DMS153 treated with DMSO at 0.1 percent for 48 hours (cell line): ENCODE results near the gene SPRYD4.

Experiments
- DNase-seq: peaks from one replicate; lab custom pipeline; 2025; ENCODE audit not compliant: unreplicated experiment; lab: John Stamatoyannopoulos, UW

SPRYD4 gene

GRCh38 chr12:56520048-56520447 is 51.7 kb downstream of the SPRYD4 start:
- DNase-seq: no peak

DNA sequence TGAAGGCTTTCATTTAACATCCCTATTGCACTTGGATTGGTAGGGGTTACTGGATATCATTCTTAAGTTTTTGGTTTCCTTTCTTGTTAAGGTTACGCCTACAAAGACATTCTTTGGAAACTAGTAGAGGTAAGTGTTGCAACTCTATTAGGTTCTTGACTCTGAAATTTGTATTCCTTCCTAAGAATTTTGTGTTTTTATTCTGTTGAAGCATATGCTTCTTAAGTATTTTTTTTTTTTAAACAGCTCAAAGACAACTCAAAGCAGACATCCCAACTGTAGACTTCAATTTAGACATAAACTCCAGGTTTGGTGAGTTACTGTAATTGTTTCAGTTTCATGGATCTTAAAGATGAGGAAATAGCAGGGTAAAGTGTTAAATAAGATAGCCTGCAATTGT is 52.1 kb downstream of the SPRYD4 start:
- DNase-seq: no peak

DNA sequence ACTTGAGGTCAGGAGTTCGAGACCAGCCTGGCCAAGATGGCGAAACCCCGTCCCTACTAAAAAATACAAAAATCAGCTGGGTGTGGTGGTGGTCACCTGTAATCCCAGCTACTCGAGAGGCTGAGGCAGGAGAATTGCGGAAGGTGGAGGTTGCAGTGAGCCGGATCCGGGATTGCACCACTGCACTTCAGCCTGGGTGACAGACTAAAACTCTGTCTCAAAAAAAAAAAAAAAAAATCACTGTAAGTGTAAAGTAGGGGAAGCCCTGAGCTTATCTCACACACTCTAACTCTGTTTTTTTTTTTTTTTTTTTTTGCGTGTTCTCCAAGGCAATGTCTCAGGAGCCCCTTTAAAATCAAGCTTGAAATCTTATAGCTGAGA is 52.8 kb downstream of the SPRYD4 start:
- no peak for DNase-seq

DNA sequence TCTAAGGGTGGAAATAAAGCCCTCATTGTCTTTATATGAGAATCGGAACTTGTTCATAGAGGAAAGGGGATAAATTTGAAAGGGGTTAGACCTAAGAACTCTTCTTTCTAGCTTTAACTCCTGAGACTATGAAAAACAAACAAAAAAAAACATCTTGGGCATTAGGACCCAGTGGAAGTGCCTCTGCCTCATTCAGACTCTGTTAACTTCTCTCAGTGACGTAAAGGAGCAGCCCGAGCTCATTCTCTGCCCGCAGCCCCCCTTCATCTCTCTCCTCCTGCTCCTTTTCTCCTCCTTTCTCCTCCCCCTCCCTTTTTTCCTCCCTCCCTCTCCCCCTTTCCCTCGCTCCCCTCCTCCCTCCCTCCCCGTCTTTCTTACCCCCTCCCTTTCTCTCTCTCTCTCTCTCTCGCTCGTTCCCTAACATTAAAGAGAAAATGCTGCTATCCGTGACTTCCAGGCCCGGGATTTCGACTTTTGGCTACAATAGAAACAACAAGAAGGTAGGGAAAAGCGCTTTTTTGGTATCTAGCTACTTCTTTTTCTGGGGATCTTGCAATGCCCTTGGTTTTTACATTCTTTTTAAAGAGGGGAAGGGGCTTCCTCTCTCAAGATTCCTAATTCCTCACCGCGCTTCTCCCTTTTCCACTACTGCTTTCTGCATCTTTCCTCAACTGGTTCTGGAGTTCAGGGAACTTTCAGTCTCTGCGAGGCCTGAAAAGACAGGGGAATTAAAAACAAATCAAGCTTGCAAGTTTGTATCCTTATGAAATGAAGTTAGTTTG is 53.4 kb downstream of the SPRYD4 start, which contains the start of gene RBMS2:
TSS of gene RBMS2 (plus strand) at position 231 of the 782 bp plus-strand sequence. CDS start at position 435, 204 bp downstream.
- no peak for DNase-seq

DNA sequence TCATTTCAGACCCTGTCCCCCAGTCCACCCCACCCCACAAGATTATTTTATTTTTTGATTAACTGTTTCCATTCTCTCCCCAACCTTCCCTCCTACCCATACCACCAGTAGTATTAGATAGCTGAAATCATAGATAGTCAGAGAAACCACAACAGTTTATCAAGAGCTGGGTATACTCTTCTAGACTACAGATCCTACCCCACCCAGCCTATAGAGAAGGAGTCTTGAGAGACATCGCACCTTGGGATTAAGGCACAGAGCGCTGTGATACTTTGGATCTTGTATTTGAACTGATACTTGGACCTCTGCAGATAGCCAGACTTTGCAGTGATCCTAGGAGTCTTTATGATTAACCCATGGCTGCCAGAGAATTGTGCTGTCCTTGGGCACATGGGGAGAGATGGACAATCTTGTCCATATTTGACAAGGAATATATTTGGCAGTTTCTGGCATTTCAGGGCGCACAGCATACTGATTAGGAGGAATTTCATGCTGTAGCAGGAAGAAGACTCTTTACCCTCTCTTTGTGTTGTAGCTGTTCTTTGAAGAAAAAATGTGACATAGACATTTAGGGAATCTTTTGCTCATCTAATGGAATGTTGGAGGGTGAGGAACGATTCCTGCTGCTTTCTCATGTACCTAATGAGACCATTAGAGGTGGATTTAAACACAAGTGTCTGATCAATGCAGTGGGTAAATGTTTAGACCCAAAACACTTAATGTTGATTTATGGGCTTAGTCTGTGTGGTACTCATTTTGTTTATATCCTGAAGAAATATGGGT is 54.2 kb downstream of the SPRYD4 start:
- DNase-seq: no peak

- no peak for DNase-seq
Measured at GRCh38 chr12:56528846-56529245, 60.5 kb downstream of the SPRYD4 start.
